K562 (cell line): ENCODE data around the gene ATF3. TPM values are rescaled to one million over a fixed set of nuclear protein-coding genes. Genes with fewer than 3 reads are reported as not detected.

ENCODE experiments used
- ARID1B ChIP-seq: fragments of 450-650 bp; IDR thresholded peaks from 2 replicates; pipeline ENCODE4 v1.6.1; 2016; ENCODE audit warnings: antibody characterized with exemption, mild to moderate bottlenecking, inconsistent platforms
- BMI1 ChIP-seq: fragments of 150-350 bp; IDR thresholded peaks from 2 replicates; pipeline ENCODE4 v1.6.1; 2014; ENCODE audit warnings: low read length
- EP300 ChIP-seq: IDR thresholded peaks from 2 replicates; pipeline ENCODE4 v1.6.1; 2012; ENCODE audit warnings: low read length, improper control_type of control experiment
- EP400 ChIP-seq: fragments of 450-650 bp; IDR thresholded peaks from 2 replicates; pipeline ENCODE4 v1.6.1; 2017; ENCODE audit warnings: antibody characterized with exemption, mild to moderate bottlenecking, moderate library complexity
- FOXM1 ChIP-seq, 2 experiments: fragments of 450-650 bp in 1 of 2; sonication (generic) in 1 of 2; formaldehyde crosslinking in 1 of 2; IDR thresholded peaks; 2 replicates each; pipeline versions ENCODE4 v1.6.1 to v1.9.0; 2017 to 2022; ENCODE audit warnings: low read depth in 2 of 2, mild to moderate bottlenecking in 2 of 2, missing genetic modification reagents in 1 of 2, moderate library complexity in 1 of 2
- HMG20A ChIP-seq: fragments of 450-650 bp; formaldehyde crosslinking; conservative IDR thresholded peaks from 2 replicates; pipeline ENCODE4 v1.4.0; 2020; ENCODE audit warnings: mild to moderate bottlenecking, mixed read lengths
- KDM1A ChIP-seq, 2 experiments: fragments of 450-650 bp; IDR thresholded peaks; 2 replicates each; pipeline ENCODE4 v1.6.1; 2016; ENCODE audit warnings: mild to moderate bottlenecking in 2 of 2
- NFIC ChIP-seq: fragments of 450-650 bp; IDR thresholded peaks from 2 replicates; pipeline ENCODE4 v1.6.1; 2017; ENCODE audit warnings: mild to moderate bottlenecking, inconsistent platforms
- PHF21A ChIP-seq: fragments of 450-650 bp; IDR thresholded peaks from 2 replicates; pipeline ENCODE4 v1.6.1; 2017; ENCODE audit warnings: low read depth, borderline replicate concordance
- RCOR1 ChIP-seq, 2 experiments: IDR thresholded peaks; 2 replicates each; pipeline ENCODE4 v1.6.1; 2012; ENCODE audit warnings: low read depth in 2 of 2, low read length in 2 of 2, borderline replicate concordance in 1 of 2, improper control_type of control experiment in 1 of 2
- SOX6 ChIP-seq: fragments of 450-650 bp; IDR thresholded peaks from 2 replicates; pipeline ENCODE4 v1.6.1; 2014; ENCODE audit warnings: mild to moderate bottlenecking
- SREBF2 ChIP-seq: sonication (generic); formaldehyde crosslinking; IDR thresholded peaks from 2 replicates; pipeline ENCODE4 v1.4.0; 2020; ENCODE audit warnings: mild to moderate bottlenecking, missing genetic modification reagents
- TBL1XR1 ChIP-seq, 2 experiments: IDR thresholded peaks; 2 replicates each; pipeline ENCODE4 v1.6.1; 2012; ENCODE audit warnings: improper control_type of control experiment in 2 of 2, low read length in 2 of 2, mild to moderate bottlenecking in 1 of 2
- ZKSCAN3 ChIP-seq: fragments of 250-450 bp; sonication (Bioruptor Pico); IDR thresholded peaks from 2 replicates; pipeline ENCODE4 v1.4.0; 2020
- ZNF282 ChIP-seq: sonication (generic); formaldehyde crosslinking; IDR thresholded peaks from 2 replicates; pipeline ENCODE4 v1.8.1; 2023; ENCODE audit warnings: missing genetic modification reagents
- ZNF75A ChIP-seq: fragments of 450-650 bp; formaldehyde crosslinking; IDR thresholded peaks from 2 replicates; pipeline ENCODE4 v1.4.0; 2020; ENCODE audit warnings: mild to moderate bottlenecking
- ZSCAN29 ChIP-seq: fragments of 450-650 bp; IDR thresholded peaks from 2 replicates; pipeline ENCODE4 v1.6.1; 2017
- polyA plus RNA-seq, 8 experiments: library from polyadenylated mRNA; depleted of rRNA in 4 of 8; stranded (reverse) in 5 of 8; unstranded in 3 of 8; fragments of >200 nt; fragmentation: Nextera tagmentation in 2 of 8; fragmentation: Illumina TruSeq in 1 of 8; extraction: Ambion mirVana in 2 of 8; extraction: Trizol in 1 of 8; gene quantifications; 2 replicates each; pipeline versions ENCODE4 v1.2.1 to v1.2.3, GENCODE V29; 2011 to 2014; ENCODE audit warnings: inconsistent platforms in 1 of 8, missing spikeins in 1 of 8
- total RNA-seq, 7 experiments: library from RNA; depleted of rRNA in 6 of 7; stranded (reverse); fragments of >200 nt in 6 of 7; fragmentation: Illumina TruSeq in 2 of 7; extraction: Trizol in 2 of 7; gene quantifications; 2 replicates each; pipeline versions ENCODE4 v1.2.1 to v1.2.3, GENCODE V29; 2011 to 2021; ENCODE audit warnings: low replicate concordance in 1 of 7
- TF ChIP-seq, protein P1 (sequence below), 2 experiments: IDR thresholded peaks in 1 of 2; conservative IDR thresholded peaks in 1 of 2; 2 replicates each; pipeline ENCODE4 v1.6.1; 2016; ENCODE audit warnings: low read depth in 2 of 2, mild to moderate bottlenecking in 1 of 2, missing compliant biosample characterization in 1 of 2, missing genetic modification characterization in 1 of 2, moderate library complexity in 1 of 2
- TF ChIP-seq, protein P2 (sequence below): fragments of 450-650 bp; formaldehyde crosslinking; IDR thresholded peaks from 2 replicates; pipeline ENCODE4 v1.4.0; 2020; ENCODE audit warnings: mild to moderate bottlenecking, moderate library complexity

ATF3 gene
- total and polyA plus RNA-seq, 9 of the 15 experiments (the other 6 are each of a cell fraction or from before 2014, with no cell fraction given) = 3.5 to 28.2 (median 19.8) TPM

DNA sequence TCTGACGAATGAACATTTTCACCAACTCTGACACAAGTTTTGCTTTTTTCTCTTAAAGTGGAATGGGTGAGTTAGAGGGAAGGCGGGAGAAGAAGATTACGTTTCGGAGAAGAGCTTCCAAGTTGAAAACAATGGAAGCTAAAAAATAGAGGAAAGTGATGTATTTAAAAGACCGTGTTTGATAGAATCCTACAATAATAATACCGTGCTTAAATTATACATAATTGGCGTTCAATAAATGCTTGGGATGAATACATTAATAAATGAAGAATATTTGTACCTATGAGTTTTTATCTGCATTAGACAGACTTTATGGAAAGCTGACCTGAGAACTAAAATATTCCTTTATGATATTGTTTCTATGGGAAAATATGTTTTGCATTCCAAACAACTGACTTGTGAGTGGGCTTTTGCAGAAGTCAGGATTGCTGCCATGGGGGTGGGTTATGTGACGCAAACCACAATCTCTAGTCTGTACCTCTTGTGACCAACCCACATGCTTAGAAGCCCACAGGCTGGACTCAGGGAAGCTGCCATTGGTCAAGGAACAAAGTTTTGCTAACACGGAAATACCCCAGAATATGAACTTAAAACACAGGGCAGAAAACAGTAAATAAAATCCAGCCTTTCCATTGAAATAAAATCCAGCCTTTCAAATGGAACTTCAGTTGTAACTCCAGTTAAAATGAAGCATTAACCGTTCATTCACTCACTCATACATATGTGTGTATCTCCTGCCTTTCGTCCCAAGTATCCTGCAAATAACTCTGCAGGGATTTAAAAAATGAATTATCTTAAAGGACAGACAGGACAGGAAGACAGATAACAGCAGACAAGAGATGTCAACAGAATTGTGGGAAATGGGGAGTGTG lies 21.3 kb upstream of the ATF3 start (continued):
- TF ChIP-seq ARID1B (peak; percentile 65), ZKSCAN3 (CRISPR knock-in tag) (no peak), HMG20A (CRISPR knock-in tag) (no peak), SREBF2 (CRISPR knock-in tag) (no peak), SOX6 (peak; percentile 46; the same call in 1 of the 2 replicates), EP300 (peak; percentile 59; the same call in 1 of the 2 replicates), RCOR1 (IDR thresholded peaks at IDR 0.05; ENCODE audit: borderline replicate concordance in 1 of 2, low read depth in 2 of 2, low read length in 2 of 2) (peak in 1 of 2 experiments; percentile 97; a peak in 2 of 4 replicates), EP400 (no peak), KDM1A (IDR thresholded peaks at IDR 0.05) (peak; percentile 58 to 81; a peak in 3 of 4 replicates), ZSCAN29 (no peak), PHF21A (no peak), FOXM1 (IDR thresholded peaks at IDR 0.05; ENCODE audit: low read depth) (peak; percentile 36; the same call in 1 of the 2 replicates), FOXM1 (CRISPR knock-in tag; IDR thresholded peaks at IDR 0.05; ENCODE audit: low read depth) (no peak), NFIC (0 out of 2 replicates have a peak, but pooled peaks have one; percentile 13), TBL1XR1 (IDR thresholded peaks at IDR 0.05; ENCODE audit: low read length in 2 of 2) (peak in 1 of 2 experiments; percentile 44; a peak in 1 of 4 replicates), ZNF282 (no peak), ZNF75A (CRISPR knock-in tag) (peak; percentile 91), BMI1 (no peak)
- TF ChIP-seq, protein P1, sequence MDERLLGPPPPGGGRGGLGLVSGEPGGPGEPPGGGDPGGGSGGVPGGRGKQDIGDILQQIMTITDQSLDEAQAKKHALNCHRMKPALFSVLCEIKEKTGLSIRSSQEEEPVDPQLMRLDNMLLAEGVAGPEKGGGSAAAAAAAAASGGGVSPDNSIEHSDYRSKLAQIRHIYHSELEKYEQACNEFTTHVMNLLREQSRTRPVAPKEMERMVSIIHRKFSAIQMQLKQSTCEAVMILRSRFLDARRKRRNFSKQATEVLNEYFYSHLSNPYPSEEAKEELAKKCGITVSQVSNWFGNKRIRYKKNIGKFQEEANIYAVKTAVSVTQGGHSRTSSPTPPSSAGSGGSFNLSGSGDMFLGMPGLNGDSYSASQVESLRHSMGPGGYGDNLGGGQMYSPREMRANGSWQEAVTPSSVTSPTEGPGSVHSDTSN (CRISPR knock-in tag; IDR thresholded peaks at IDR 0.05; ENCODE audit: low read depth) = no peak
- TF ChIP-seq, protein P1 (tag; conservative IDR thresholded peaks at IDR 0.05; ENCODE audit: low read depth) = 0 out of 2 replicates have a peak, but pooled peaks have one; percentile 12
- TF ChIP-seq, protein P2, sequence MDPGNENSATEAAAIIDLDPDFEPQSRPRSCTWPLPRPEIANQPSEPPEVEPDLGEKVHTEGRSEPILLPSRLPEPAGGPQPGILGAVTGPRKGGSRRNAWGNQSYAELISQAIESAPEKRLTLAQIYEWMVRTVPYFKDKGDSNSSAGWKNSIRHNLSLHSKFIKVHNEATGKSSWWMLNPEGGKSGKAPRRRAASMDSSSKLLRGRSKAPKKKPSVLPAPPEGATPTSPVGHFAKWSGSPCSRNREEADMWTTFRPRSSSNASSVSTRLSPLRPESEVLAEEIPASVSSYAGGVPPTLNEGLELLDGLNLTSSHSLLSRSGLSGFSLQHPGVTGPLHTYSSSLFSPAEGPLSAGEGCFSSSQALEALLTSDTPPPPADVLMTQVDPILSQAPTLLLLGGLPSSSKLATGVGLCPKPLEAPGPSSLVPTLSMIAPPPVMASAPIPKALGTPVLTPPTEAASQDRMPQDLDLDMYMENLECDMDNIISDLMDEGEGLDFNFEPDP (CRISPR knock-in tag) = no peak
- TF ChIP-seq, all 486 proteins: peak for 23
